ENCODE data around the gene WDR7.

WDR7 gene

DNA sequence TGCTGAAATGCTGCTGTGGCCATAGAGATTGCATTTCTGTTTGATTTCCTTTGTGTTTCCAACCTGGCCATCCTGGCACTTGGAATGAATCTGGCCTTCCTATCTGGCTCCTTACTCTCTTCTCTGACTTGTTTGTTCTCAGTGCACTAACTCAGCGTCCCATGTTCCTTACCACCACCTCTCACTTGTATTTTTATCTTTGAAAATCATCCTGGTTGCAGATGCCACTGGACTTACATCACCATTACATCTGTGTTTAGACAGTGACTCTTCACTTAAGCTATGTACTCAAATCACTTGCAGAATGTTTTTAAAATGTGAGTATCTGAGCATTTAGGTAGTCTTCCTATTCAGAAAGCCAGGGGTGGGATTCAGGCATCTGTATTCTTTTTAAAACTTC, 239.5 kb downstream of the WDR7 start:
- DNase-seq (ENCODE audit: low spot score), result no peak

GRCh38 chr18:56891116-56891515, 240.0 kb downstream of the WDR7 start:
- no peak for DNase-seq (ENCODE audit: low spot score)

GRCh38 chr18:56891870-56892269, 240.7 kb downstream of the WDR7 start:
- DNase-seq (ENCODE audit: low spot score), result no peak

DNA sequence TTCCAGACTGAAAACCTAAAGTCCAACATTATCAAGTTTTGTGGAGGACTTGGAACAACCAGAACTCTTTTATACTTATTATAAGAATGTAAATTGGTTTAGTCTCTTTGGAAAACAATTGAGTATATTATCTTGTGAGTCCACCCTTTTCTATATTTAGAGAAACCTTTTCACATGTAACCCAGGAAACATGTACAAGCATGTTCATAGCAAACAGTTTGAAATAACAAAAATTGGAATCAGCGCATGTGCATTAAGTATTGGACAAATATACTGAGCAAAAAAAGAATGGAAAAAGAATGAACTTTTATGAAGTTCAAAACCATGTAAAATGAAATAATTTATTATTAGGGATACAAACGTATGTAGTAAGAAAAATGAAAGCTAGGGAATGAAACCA, 246.0 kb downstream of the WDR7 start:
- no peak for DNase-seq (ENCODE audit: low spot score)

DNA sequence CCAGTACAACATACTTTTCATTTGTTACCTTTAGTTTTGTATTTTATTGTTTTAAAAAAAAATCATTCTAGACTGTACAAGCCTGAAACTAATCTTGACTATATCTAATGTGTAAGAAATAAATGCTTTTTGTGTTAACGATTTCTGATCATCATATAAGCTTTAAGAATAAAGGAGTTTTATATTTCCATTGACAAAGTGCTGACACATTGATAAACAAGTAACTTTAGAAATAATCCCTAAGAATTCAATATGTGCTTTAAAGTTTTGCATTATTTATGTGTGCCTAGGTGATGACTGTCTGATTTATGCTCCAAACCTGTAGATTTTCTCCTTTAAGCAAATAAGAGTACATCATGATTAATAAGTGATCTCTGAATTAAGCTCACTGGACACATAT, 248.5 kb downstream of the WDR7 start:
- no peak for DNase-seq (ENCODE audit: low spot score)

DNA sequence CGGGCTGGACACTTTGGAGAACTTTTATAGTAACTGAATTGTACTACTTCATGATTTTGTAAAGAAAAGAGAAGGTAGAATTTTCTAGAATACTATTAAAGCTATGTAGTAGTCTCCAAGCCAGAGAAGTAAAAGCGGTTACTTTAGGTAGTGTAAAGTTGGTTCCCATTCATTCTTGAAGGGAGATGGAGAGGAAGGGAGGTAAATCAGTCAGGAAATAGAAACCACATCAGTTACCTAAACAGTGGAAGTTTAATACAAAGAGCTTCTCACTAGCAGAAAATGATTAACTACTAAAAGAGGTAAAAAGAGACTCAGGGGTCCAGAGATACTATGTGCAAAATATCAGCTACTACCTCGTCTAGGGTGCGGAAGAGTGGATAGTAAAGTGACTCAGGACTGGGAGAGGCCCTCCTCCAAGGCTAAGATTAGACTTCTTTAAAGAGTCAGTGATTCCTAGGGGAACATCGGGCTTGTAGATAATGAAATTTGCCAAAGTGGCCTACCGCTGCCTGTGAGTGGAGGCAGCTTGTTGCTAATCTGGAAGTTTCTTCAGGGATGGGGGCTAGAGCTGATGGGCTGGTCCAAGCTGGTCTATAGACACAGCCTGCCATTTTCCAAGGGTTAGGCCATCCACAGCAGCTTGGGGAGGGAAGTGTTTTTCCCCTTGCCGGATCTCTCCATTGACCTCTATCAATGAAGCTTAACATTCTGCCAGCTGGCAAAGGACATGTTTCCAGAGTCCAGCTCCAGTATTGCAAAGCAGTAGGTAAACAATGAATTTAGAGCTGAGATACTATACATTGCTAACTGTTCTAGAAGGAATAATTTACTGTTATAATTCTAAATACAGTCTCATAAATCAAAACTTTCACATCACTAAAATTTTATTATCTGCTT, 249.3 kb downstream of the WDR7 start:
- DNase-seq (ENCODE audit: low spot score), result no peak

DNA sequence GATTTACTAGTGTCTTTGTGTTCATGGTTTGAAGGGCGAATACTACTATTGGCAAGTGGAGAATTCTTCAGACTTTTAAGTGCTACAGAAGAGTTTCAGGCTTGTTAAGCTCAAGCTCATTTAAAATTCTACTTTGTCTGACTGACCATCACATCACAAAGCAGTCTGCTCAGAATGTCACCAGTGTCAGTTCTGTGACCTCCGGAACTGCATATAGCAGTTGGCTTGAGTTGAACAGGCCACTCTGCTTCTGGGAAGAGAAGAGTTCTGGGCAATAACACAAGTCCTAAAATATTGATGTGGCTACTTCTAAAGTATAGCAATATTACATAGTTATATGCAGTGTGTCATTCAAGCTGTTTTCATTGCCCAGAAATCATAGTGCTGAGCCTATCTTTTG, 250.8 kb downstream of the WDR7 start:
- no peak for DNase-seq (ENCODE audit: low spot score)

DNA sequence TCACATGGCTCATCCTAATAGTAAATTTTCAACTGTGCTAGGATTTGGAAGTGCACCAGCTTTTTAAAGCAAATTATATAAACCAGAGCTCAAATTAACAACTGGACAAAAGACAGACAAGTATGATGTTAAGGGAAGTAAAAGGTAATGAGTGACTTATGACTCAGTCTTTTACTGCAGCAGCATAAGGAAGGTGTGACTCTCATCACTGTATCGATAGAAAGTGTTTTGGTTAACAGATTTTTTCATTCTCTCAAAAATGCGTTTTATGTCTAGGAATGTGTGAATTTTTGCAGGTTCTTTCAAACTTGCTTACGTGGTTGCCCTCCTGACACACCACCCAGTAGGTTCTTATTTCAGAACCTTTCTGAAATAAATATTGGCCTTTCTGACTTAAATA, 251.5 kb downstream of the WDR7 start:
- DNase-seq (ENCODE audit: low spot score), result no peak

DNA sequence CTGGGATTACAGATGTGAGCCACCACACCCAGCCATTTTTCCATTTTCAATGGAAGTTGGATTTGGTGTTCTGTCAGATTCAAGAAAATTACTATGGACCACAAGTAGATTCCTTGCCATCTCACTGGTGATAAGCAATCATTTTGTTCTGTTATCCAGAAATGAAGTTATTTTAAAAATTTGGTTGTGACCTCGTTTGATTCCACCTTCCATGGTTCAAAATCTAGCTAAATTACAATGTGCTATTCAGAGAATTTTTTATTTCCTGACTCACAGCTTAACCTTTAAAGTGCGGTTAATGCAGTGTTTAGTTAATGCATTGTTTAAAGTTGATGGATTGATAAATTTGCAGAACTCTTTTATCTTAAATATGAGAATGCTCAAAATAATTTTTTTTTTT, 252.5 kb downstream of the WDR7 start:
- DNase-seq (ENCODE audit: low spot score), result no peak

- no peak for DNase-seq (ENCODE audit: low spot score)
These were observed 256.6 kb downstream of the WDR7 start for GRCh38 chr18:56907771-56908170.

GRCh38 chr18:56910237-56910636, 259.1 kb downstream of the WDR7 start:
- no peak for DNase-seq (ENCODE audit: low spot score)

- no peak for DNase-seq (ENCODE audit: low spot score)
These were observed 259.8 kb downstream of the WDR7 start for GRCh38 chr18:56910967-56911366.

- no peak for DNase-seq (ENCODE audit: low spot score)
These were observed 262.8 kb downstream of the WDR7 start for GRCh38 chr18:56913941-56914340.

- no peak for DNase-seq (ENCODE audit: low spot score)
These were observed 268.0 kb downstream of the WDR7 start for GRCh38 chr18:56919190-56919589.

- DNase-seq (ENCODE audit: low spot score), result no peak
These were observed 270.8 kb downstream of the WDR7 start for GRCh38 chr18:56921896-56922480.

DNA sequence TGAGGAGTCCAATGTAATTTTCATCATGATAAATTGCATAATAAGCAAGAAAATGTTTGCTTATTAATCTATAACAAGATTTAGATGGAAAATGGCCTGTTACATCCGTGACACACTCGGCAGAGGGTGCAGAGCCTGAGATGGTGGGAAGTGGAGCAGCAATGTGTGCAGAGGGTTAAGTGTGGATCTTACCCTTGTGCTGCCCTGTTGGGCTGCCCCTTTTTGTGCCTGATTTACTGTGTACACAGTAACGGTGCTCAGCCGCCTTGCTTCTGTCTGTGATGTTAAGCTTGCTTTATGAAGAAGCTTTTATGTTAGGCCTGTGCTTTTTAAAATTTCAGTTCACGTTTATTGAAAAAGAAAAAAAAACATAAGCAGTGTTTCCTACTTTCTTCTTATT, 275.6 kb downstream of the WDR7 start:
- no peak for DNase-seq (ENCODE audit: low spot score)

GRCh38 chr18:56927786-56928185, 276.6 kb downstream of the WDR7 start:
- no peak for DNase-seq (ENCODE audit: low spot score)

DNA sequence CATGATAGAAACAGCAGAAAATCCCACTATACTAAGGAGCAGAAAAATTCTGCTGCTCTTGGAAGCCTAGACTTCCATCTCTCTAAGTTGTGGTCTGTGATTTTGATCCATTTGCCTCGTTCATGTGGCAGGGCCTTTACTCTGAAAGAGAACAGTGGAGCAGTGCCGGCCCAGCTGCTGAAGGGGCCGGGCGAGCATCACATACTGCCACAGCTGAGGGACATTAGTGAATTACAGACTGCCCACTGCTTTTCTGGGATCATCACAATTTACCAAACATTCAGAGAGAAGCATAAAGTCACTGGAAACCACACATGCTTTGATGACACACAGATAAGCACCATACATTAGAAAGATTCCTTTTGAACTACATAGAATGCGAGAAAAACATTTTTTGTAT, 278.7 kb downstream of the WDR7 start:
- no peak for DNase-seq (ENCODE audit: low spot score)

- no peak for DNase-seq (ENCODE audit: low spot score)
These were observed 282.3 kb downstream of the WDR7 start for GRCh38 chr18:56933472-56933871.

- no peak for DNase-seq (ENCODE audit: low spot score)
These were observed 283.0 kb downstream of the WDR7 start for GRCh38 chr18:56934131-56934530.

- no peak for DNase-seq (ENCODE audit: low spot score)
These were observed 283.7 kb downstream of the WDR7 start for GRCh38 chr18:56934906-56935305.

DNA sequence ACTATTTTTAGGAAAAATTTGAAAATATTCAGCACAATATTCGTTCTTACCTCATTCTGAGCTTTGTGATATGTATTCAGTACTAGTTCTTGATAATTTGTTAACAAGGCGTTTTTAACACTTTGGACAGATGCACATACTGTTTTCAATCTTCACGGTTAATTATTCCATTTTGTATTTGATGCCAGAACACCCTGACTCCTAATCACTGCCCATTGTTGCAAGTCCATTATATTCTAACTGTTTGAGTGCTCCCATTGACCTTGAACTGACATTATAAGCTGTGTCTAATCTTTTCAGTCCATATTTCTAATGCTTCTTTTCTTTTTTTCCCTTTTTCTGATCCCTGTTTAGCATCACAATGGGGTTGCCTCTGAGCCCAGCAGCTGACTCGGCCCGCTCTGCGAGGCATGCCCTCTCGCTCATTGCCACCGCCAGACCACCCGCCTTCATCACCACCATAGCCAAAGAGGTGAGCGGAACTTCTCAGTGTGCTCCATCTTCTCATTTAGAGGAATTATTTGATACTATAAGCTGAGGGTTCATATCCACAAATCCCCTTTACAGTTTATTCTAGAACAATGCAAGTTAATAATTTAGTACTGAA, 284.4 kb downstream of the WDR7 start:
- no peak for DNase-seq (ENCODE audit: low spot score)

DNA sequence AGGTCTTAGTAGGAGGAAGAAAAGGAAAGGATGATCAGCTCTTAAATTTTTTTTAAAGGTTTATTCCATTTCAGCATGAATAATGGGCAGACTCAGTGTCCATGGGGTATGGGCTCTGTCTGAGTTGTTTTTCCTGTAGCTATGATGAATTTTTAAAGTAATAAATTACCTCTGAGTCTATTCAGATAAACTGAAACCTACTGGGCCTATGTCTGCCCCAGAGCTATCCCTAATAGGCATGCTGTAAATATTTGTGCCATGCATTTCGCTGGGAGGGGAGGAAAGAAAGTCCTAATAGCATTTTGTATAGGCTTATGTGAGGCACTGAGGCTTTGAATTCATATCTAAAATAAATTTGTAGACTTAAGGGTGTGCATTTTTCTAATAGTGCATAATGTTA, 285.3 kb downstream of the WDR7 start:
- no peak for DNase-seq (ENCODE audit: low spot score)
